GM12878 (cell line): ENCODE data around the gene KCNV2. TPM values are rescaled to one million over a fixed set of nuclear protein-coding genes. Genes with fewer than 3 reads are reported as not detected.

Experiments
- ATAC-seq: fragments of 200-7000 bp; cut with Tn5 transposase; 3 replicates; pipeline ENCODE4 v1.9.1; 2020; ENCODE audit warnings: mild to moderate bottlenecking, moderate library complexity
- BruUV-seq: library from RNA; stranded (reverse); fragments of 400-500 nt; replicated peaks from 2 replicates; lab custom pipeline; 2021; lab: Mats Ljungman, UMichigan
- CTCF ChIA-PET: fragments of 300-600 bp; sonication (Branson Sonifier 250); formaldehyde crosslinking; extraction: SDS; loops from one replicate; lab custom pipeline; 2021; ENCODE audit warnings: inconsistent platforms; lab: Yijun Ruan, JAX
- POLR2A ChIA-PET: fragments of 350-600 bp; formaldehyde crosslinking; extraction: SDS; loops from one replicate; lab custom pipeline; 2021; ENCODE audit warnings: inconsistent platforms; lab: Charles Lee
- RAD21 ChIA-PET: fragments of 300-600 bp; sonication (Branson Sonifier 250); formaldehyde crosslinking; loops from one replicate; lab custom pipeline; 2023; ENCODE audit warnings: antibody characterized with exemption; ENCODE audit not compliant: unreplicated experiment; lab: Charles Lee
- SMC1A ChIA-PET: fragments of 300-600 bp; sonication (Branson Sonifier 250); formaldehyde crosslinking; loops from one replicate; lab custom pipeline; 2023; ENCODE audit not compliant: unreplicated experiment, uncharacterized antibody; lab: Charles Lee
- DNase-seq: peaks from one replicate; pipeline ENCODE4 v3.0.0-alpha.2; 2011; ENCODE audit warnings: low read depth, low spot score
- FAIRE-seq: peaks from 3 replicates; lab custom pipeline; 2011; peaks lifted over from hg19 to GRCh38; lab: Jason Lieb, UNC
- H2AFZ ChIP-seq: 2 replicates; pipeline ENCODE4 v1.6.0; 2011; ENCODE audit warnings: low read depth, low read length, control low read depth; ENCODE audit not compliant: control insufficient read depth
- H3K27ac ChIP-seq: 2 replicates; pipeline ENCODE4 v1.5.1; 2011; ENCODE audit warnings: control low read depth; ENCODE audit not compliant: control insufficient read depth, insufficient read depth
- H3K27me3 ChIP-seq, 2 experiments: replicated peaks in 1 of 2; 2 replicates each; pipeline versions ENCODE4 v1.6.0 to v1.6.1; 2011; ENCODE audit warnings: low read length in 1 of 2; ENCODE audit not compliant: control insufficient read depth in 2 of 2, insufficient read depth in 2 of 2
- H3K36me3 ChIP-seq, 2 experiments: 2 replicates each; pipeline ENCODE4 v1.5.1; 2011; ENCODE audit warnings: low read length in 1 of 2; ENCODE audit not compliant: control insufficient read depth in 2 of 2, insufficient read depth in 2 of 2
- H3K4me1 ChIP-seq: 2 replicates; pipeline ENCODE4 v1.6.1; 2011; ENCODE audit warnings: mild to moderate bottlenecking, low read length, moderate library complexity, mixed read lengths; ENCODE audit not compliant: control insufficient read depth, insufficient read depth
- H3K4me2 ChIP-seq: 2 replicates; pipeline ENCODE4 v1.6.0; 2011; ENCODE audit warnings: control low read depth; ENCODE audit not compliant: control insufficient read depth, insufficient read depth
- H3K4me3 ChIP-seq: fragments of 200-600 bp; sonication (generic); 2 replicates; pipeline ENCODE4 v1.5.1; 2016
- H3K79me2 ChIP-seq: 2 replicates; pipeline ENCODE4 v1.6.0; 2011; ENCODE audit warnings: low read length; ENCODE audit not compliant: control insufficient read depth, insufficient read depth
- H3K9ac ChIP-seq: 2 replicates; pipeline ENCODE4 v1.8.0; 2011; ENCODE audit warnings: low read length, control low read depth, mixed read lengths; ENCODE audit not compliant: control insufficient read depth, insufficient read depth
- H3K9me3 ChIP-seq: replicated peaks from 3 replicates; pipeline ENCODE4 v1.5.1; 2011; ENCODE audit warnings: mild to moderate bottlenecking, low read length; ENCODE audit not compliant: control insufficient read depth, insufficient read depth
- H4K20me1 ChIP-seq: 2 replicates; pipeline ENCODE4 v1.6.0; 2011; ENCODE audit not compliant: control insufficient read depth, insufficient read depth
- ATF3 ChIP-seq: IDR thresholded peaks from 2 replicates; pipeline ENCODE4 v1.6.1; 2011; ENCODE audit warnings: low read depth, mild to moderate bottlenecking, low read length, moderate library complexity, borderline replicate concordance; ENCODE audit errors: extremely low read depth
- KAT2A ChIP-seq: conservative IDR thresholded peaks from 2 replicates; pipeline ENCODE4 v1.6.1; 2011; ENCODE audit warnings: low read depth, low read length; ENCODE audit not compliant: control insufficient read depth
- PKNOX1 ChIP-seq: fragments of 450-650 bp; IDR thresholded peaks from 2 replicates; pipeline ENCODE4 v1.6.1; 2016; ENCODE audit warnings: mild to moderate bottlenecking
- SRF ChIP-seq, 2 experiments: IDR thresholded peaks; 2 replicates each; pipeline ENCODE4 v1.6.1; 2011; ENCODE audit warnings: low read depth in 2 of 2, low read length in 2 of 2, mild to moderate bottlenecking in 1 of 2, moderate library complexity in 1 of 2
- WGBS: methylation state at CpG from one replicate; pipeline ENCODE4 v1.1.6; 2016; ENCODE audit warnings: low lambda C conversion rate; ENCODE audit not compliant: insufficient replicate concordance, insufficient coverage; ENCODE audit errors: missing lambda C conversion rate; 5-methylcytosine and 5-hydroxymethylcytosine counted together
- in situ Hi-C: fragments of 300-500 bp; cut with MboI; formaldehyde crosslinking; loops from 9 replicates; pipeline ENCODE4 v1.14.3; 2018; ENCODE audit warnings: mixed read lengths
- intact Hi-C: fragments of 100-400 bp; cut with micrococcal nuclease; formaldehyde crosslinking; loops from one replicate; pipeline ENCODE4 v1.14.2; 2022; ENCODE audit not compliant: unreplicated experiment
- polyA plus RNA-seq, 11 experiments: library from polyadenylated mRNA; depleted of rRNA in 4 of 11; unstranded in 6 of 11; stranded (reverse) in 5 of 11; fragments of >200 nt; fragmentation: Nextera tagmentation in 4 of 11; fragmentation: Illumina TruSeq in 1 of 11; extraction: Ambion mirVana in 4 of 11; extraction: Trizol in 1 of 11; gene quantifications; 1 replicate in 1 of 11; 2 replicates in 10 of 11; pipeline versions ENCODE4 v1.2.1 to v1.2.3, GENCODE V29; 2011 to 2016; ENCODE audit warnings: inconsistent platforms in 2 of 11, missing spikeins in 2 of 11, low read depth in 1 of 11
- total RNA-seq, 4 experiments: library from RNA; depleted of rRNA in 3 of 4; stranded (reverse); fragments of >200 nt in 3 of 4; fragmentation: Illumina TruSeq in 1 of 4; extraction: Trizol in 1 of 4; gene quantifications; 2 replicates each; pipeline versions ENCODE4 v1.2.1 to v1.2.3, GENCODE V29; 2013 to 2021

Gene KCNV2
- total and polyA plus RNA-seq, 10 of the 15 experiments (the other 5 are each of a cell fraction or from before 2014, with no cell fraction given) = 0.04 to 0.37 (median 0.09) TPM; not detected in 4

GRCh38 chr9:2677915-2678889, 39.1 kb upstream of the KCNV2 start:
- Histone ChIP-seq H3K79me2 (no peaks in the 10 kb centered on the region), H2AFZ (no peak overlapping the region), H3K27me3 (no peaks in the 10 kb centered on the region), H3K27ac (no peak overlapping the region), H3K4me2 (no peak overlapping the region), H3K4me3 (no peak overlapping the region), H3K36me3 (no peaks in the 10 kb centered on the region), H4K20me1 (no peaks in the 10 kb centered on the region), H3K9ac (no peak overlapping the region), H3K9me3 (no peaks in the 10 kb centered on the region), H3K4me1 (no peaks in the 10 kb centered on the region)
- in situ Hi-C loops (no loop called here), intact Hi-C loops (no loop called here)
- TF ChIP-seq KAT2A (no peak), ATF3 (no peak), SRF (IDR thresholded peaks at IDR 0.05; ENCODE audit: low read depth in 2 of 2, low read length in 2 of 2) (no peak), PKNOX1 (no peak)
- DNase-seq = no peak
- 13% methylated on average over 5 of the region's 5 CpGs for WGBS
- ChIA-PET SMC1A (interaction anchor here (0.6 to 1.3 kb wide), 2 partner anchors 14 to 67 kb away, joined by 3 to 6 read pairs; no protein-coding TSS in a partner anchor), POLR2A (no interaction called here), RAD21 (no interaction called here), CTCF (no interaction called here)
- peak; percentile 44 for FAIRE-seq
- BruUV-seq = no TSS peak
- no peak for ATAC-seq
